CD4-positive, alpha-beta T cell treated with Interferon gamma for 1 hour (primary cell): ENCODE measurements around the gene CLSTN2.

Source experiments
- DNase-seq: peaks from one replicate; pipeline ENCODE4 v3.0.0-alpha.2; 2020

The CLSTN2 gene

GRCh38 chr3:139935016-139935865 is at the start of gene CLSTN2:
TSS of gene CLSTN2 (plus strand) at chr3:139935185.
- no peak for DNase-seq

GRCh38 chr3:139887431-139887830 is 47.6 kb upstream of the CLSTN2 start:
- DNase-seq = no peak

DNA sequence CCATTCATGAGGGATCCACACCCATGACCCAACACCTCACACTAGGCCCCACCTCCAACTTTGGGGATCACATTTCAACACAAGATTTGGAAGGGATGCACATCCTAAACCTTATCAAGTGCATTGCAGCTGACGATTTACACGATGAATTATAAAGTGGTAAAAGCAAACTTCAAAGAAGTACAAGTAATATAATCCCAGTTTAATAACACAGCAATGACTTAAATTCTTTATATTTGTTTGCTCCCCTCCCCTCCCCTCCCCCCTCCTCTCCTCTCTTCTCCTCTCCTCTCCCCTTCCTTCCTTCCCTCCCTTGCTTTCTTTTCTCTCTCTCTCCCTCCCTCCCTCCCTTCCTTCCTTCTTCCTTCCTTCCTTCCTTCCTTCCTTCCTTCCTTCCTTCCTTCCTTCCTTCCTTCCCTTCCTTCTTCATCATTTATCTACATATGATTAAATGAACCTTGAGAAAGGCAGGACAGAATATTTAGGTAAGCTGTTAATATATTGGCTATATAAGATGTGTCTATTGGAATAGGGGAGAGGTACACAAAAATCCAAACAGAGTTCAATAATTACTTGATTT is 46.3 kb upstream of the CLSTN2 start:
- no peak for DNase-seq

DNA sequence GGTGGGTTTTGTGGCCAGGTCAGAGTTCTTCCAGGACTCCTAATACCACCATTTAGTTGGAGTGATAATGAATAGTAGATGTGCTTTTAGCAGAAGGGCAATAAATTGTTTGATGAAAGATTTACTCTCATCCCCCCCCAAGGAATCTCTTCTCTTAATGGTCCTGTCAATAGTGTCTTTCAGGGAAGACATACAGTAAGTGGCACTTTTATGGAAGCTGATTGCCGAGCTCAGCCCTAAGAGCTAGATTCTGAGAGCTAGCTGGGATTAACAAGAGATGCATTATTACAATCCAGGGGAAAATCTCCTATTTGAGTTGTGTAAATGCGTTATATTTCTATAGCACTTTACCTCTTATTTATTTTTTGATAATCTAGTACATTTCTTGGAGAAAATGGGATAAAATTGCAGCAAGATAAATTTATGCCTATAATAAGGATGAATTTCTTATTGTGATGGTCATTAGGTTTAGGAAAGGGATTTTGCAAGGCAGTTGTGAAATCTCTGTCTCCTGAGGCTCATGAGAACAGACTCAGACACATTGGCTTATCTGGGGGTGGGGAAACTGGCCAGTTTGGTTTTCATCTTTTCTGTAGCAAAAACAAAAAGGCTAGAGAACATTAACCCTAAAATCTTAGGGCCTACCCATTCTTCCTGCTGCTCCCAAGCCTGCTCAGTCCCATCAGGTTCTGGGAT is 41.6 kb upstream of the CLSTN2 start:
- DNase-seq = no peak

DNA sequence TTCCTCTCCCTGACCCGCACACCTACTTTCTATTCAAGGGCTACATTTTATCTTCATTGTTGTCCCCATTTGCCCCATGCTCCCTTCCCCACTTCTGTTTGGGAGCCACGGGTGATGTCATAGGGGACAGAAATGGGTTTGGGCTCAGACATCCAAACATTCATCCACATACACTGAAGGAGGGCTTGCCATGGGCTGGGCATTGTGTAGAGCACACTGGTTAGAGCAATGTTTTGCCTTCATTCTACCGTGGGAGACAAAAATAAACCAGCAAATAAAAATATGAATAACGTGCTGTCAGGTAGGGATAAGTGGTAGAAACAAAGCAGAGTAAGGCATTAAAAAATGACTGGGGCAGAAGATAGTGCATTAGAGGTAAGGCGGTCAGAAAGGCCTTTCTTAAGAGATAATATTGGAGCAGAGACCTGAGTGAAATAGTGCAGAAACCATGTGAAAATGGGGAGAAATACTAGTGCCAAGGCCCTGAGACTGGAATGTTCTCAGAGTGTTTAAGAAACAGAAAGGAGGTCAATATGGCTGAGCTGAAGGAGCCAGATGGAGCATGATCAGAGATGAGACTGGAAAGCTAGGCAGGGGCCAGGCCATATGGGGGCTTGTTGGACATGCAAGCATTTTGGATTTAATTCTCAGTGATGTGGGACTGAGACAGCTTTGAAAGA is 40.9 kb upstream of the CLSTN2 start:
- no peak for DNase-seq

- no peak for DNase-seq
Observed at GRCh38 chr3:139894643-139894989, 40.4 kb upstream of the CLSTN2 start.

DNA sequence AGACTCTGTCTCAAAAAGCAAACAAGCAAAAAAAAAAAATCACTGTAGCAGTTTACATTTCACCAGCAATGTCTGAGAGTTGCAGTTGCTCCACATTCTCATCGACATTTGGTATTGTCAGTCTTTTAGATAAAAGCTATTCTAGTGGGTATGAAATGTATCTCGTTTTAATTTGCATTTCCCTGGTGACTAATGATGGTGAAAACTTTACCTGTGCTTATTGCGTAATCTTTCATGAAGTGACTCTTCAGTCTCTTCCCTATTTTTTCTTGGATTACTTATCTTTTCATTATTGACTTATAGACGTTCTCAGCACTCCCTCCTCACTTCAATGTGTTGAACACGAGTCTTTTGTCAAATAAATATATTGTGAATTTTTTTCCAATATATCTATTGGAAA is 37.2 kb upstream of the CLSTN2 start:
- DNase-seq = no peak

DNA sequence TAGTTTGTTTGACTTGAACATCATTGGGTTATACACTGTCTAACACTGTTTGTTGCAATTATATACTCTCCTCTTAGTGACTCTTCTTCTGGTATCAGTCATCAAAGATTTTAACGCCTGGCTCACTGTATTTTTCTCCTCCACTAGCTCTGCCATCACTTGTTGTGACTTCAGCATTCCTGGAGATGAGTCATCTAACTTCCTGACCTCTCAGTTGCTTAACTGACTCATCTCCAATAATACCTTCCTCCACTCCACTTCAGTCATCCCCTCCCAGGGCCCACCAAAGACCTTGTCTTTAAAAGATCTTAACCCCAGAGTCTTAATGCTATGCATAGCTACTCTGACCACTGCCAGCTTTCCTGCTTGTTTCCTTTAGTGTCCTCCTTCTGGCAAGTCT is 28.6 kb upstream of the CLSTN2 start:
- DNase-seq = no peak

GRCh38 chr3:139909811-139910210 is 25.2 kb upstream of the CLSTN2 start:
- DNase-seq = no peak

- no peak for DNase-seq
Observed at GRCh38 chr3:139916271-139916670, 18.7 kb upstream of the CLSTN2 start.

GRCh38 chr3:139917226-139917785 is 17.7 kb upstream of the CLSTN2 start:
- DNase-seq = no peak

DNA sequence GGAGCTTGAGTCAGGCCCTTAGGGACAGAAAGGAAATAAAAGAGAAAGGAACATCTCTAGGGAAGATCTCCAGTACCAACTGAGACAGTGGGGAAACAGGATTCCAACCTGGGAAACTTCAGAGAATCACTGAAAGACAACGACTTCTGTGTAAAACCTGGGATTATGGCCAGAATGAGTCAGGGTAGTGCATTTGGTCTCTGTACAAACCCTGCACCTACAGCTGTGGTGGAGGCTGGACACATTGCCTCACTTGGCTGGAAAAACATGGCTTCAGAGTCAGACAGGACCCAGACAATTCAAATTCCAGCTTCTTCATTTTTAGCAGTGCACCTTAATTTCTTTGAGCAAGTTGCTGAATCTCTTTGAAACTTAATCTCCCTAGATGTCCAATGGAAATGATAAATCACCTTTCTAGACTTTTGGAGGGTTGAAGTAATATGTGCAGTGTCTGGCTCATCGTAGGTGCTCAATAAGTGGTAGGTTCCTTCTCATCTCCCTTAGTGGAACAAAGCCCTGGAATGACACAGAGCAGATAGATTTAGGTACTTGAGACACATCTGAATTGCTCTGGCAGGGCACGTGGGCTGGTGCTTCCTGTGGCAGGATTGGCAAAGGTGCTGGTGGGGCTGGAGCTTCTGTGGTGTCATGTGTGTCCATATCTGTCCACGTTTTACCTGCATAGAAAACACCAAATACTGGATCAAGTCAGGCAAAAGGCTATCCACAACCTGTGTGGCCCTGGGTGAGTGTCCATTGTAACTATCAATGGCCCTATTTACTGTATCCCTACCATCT is 6.1 kb upstream of the CLSTN2 start:
- DNase-seq = no peak

GRCh38 chr3:139930211-139930610 is 4.8 kb upstream of the CLSTN2 start:
- DNase-seq = no peak

DNA sequence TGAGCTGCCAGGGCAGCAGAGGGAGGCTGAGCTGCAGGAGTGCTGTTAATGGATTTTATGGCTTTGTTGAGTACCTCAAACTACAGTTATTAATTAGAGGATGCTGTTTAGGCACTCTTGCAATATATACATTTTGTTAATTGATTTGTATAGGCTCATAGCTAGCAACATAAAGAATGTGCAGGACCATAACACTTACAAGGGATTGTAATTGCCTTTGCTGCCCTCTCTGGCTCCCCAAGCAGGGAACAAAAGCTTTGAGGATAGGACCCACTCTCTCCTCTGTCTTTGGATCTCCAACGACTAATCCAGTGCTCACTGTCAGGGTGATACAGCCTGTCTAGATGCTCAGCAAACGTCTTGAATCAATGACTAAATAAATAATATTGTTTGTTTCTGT is 1.2 kb upstream of the CLSTN2 start:
- DNase-seq = no peak

DNA sequence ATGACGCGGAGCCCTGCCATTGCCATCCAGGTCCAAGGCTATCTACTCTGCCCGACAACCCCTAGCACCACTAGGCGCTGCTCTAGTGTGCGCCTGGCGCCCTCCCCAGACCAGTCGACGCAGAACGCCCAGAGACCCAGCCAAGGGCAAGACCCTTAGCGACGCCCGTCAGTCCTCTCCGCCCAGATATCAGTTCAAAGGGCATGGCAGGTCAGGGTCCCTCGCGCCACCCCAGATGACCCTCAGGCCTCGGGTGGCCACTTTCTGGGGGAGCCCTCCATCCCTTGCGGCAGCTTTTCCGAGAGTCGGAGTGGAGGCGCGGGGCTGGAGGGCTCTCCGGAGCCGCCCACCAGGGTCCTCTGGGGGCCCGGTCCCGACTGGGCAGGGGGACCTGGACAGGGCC is 371 bp upstream of the CLSTN2 start:
- no peak for DNase-seq

GRCh38 chr3:139935866-139936817 is 1.2 kb downstream of the CLSTN2 start:
- DNase-seq = no peak

DNA sequence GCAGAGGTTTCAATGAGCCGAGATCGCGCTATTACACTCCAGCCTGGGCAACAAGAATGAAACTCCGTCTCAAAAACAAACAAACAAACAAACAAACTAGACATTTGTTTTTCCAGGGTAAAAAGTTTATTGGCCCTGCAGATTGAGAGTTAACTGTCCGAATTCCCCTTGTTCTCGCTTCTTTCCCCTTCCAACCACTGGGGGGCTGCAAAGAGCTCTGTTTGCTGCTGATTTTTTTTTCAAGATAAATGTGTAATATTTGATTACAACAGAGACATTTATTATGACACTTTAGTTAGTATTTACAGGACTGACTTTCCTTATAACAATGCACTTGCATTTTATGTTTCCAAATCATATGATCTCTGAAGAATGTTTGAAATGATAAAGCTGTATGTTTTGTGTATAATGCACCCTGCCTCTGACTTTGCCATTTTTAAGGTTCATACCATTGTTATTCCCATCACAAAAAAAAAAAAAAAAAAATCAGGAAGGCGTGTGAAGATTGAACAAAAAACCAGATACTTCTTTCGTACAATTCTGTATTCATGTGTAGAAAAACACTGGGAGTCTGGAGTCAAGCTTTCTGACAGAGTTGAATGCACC is 2.8 kb downstream of the CLSTN2 start:
- DNase-seq = no peak

- DNase-seq = no peak
Observed at GRCh38 chr3:139939681-139940190, 4.8 kb downstream of the CLSTN2 start.

DNA sequence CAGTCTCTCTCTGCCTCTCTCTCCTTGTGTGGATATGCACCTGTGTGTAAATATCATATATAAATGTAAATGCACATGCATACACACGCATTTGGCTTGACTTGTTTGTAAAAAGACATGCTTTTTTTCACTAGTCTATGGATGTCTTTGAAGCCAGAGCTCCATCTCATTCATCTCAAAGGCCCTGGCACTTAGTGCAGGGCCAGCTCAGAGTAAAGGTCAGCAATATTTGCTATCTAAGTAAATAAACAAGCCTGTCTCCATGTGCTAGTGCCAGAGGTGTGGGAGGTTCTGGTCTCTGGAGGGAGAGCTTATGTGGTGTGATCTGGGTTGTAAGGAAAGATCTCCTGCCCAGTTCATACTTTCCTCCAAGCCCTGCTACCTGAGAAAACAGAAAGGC is 5.6 kb downstream of the CLSTN2 start:
- no peak for DNase-seq

DNA sequence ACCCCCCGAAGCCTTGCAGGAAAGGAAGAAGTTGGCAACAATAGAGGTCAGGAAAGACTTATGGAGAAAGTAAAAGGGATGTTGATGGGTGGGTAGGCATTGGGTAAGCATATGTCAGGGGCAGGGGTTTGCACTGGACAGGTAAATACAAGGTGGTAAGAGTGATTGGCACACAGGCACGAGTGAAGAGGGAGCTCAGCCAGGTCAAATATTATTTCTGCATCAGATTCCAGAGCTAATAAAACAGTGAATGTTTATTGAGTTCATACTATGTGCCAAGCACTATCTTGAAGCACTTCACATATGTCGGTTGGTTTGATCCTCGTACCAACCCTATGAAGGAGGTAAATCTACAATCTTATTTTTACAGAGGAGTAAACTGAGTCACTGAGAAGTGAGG is 6.6 kb downstream of the CLSTN2 start:
- DNase-seq = no peak
